ENCODE measurements around the gene NR1D1. TPM values are rescaled to one million over a fixed set of nuclear protein-coding genes. Genes with fewer than 3 reads are reported as not detected.

The NR1D1 gene
- total RNA-seq, 1 donor from 2014 or later: 6.6 TPM

- H3K36me3 Mint-ChIP-seq (ENCODE audit: low read depth): peaks cover 48% of the 10 kb centered on the region
- intact Hi-C loops (cut with micrococcal nuclease): loop anchor here (5.0 to 10.0 kb wide), 2 partner anchors 37 to 144 kb away; partner anchors contain the start of gene THRA
Measured at GRCh38 chr17:40098846-40099618, 1.4 kb downstream of the NR1D1 start.

GRCh38 chr17:40097931-40098845, 2.2 kb downstream of the NR1D1 start:
- intact Hi-C loops (cut with micrococcal nuclease): loop anchor here (2.0 to 10.0 kb wide), 3 partner anchors 36 to 143 kb away; partner anchors contain the start of genes CASC3 and THRA
- Mint-ChIP-seq H3K4me1 (ENCODE audit: low read depth) (peaks cover 65% of the 10 kb centered on the region), H3K27me3 (ENCODE audit: low read depth) (no peaks in the 10 kb centered on the region), H3K36me3 (ENCODE audit: low read depth) (peaks cover 56% of the 10 kb centered on the region), H3K4me3 (ENCODE audit: low read depth) (peak overlapping the region; percentile 87), H3K27ac (peak overlapping the region; percentile 71), H3K9me3 (no peaks in the 10 kb centered on the region)
- DNase-seq (ENCODE audit: low spot score): no peak

More at GRCh38 chr17:40098846-40099618, 1.4 kb downstream of the NR1D1 start:
- DNase-seq (ENCODE audit: low spot score): peak; percentile 95
- peaks cover 70% of the 10 kb centered on the region for H3K4me1 Mint-ChIP-seq (ENCODE audit: low read depth)
- no peaks in the 10 kb centered on the region for H3K9me3 Mint-ChIP-seq
- H3K27me3 Mint-ChIP-seq (ENCODE audit: low read depth): no peaks in the 10 kb centered on the region
- H3K27ac Mint-ChIP-seq: peak overlapping the region; percentile 71
- peak overlapping the region; percentile 87 for H3K4me3 Mint-ChIP-seq (ENCODE audit: low read depth)

DNA sequence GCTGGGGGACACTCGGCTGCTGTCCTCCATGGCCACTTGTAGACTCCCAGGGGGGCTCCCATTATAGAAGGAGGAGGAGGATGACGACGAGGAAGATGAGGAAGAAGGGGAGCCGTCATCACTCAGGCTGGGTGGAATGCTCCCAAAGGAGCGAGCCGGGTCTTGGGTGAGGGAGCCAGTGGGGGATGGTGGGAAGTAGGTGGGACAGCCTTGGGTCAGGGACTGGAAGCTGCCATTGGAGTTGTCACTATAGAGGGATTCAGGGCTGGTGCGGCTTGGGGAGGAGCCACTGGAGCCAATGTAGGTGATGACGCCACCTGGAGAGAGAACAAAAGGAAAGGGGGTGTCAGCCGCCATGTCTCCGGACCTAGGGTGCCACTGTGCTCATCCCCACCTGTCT, 3.3 kb downstream of the NR1D1 start:
- no peak for DNase-seq (ENCODE audit: low spot score)
- Mint-ChIP-seq H3K27me3 (ENCODE audit: low read depth) (no peaks in the 10 kb centered on the region), H3K9me3 (no peaks in the 10 kb centered on the region), H3K36me3 (ENCODE audit: low read depth) (peaks cover 56% of the 10 kb centered on the region), H3K4me3 (ENCODE audit: low read depth) (peak overlapping the region; percentile 76), H3K27ac (peak overlapping the region; percentile 83), H3K4me1 (ENCODE audit: low read depth) (peaks cover 64% of the 10 kb centered on the region)
- intact Hi-C loops (cut with micrococcal nuclease): loop anchor here (2.0 to 10.0 kb wide), 3 partner anchors 35 to 142 kb away; partner anchors contain the start of genes CASC3 and THRA

GRCh38 chr17:40095944-40096791, 4.2 kb downstream of the NR1D1 start:
- H3K9me3 Mint-ChIP-seq: no peaks in the 10 kb centered on the region
- peak overlapping the region; percentile 76 for H3K4me3 Mint-ChIP-seq (ENCODE audit: low read depth)
- H3K27ac Mint-ChIP-seq: peak overlapping the region; percentile 83
- peaks cover 61% of the 10 kb centered on the region for H3K4me1 Mint-ChIP-seq (ENCODE audit: low read depth)
- intact Hi-C loops (cut with micrococcal nuclease): loop anchor here (1.0 to 10.0 kb wide), 5 partner anchors 15 to 141 kb away; partner anchors contain the start of genes CASC3 and THRA
- no peaks in the 10 kb centered on the region for H3K27me3 Mint-ChIP-seq (ENCODE audit: low read depth)
- peak; percentile 89 for DNase-seq (ENCODE audit: low spot score)
- H3K36me3 Mint-ChIP-seq (ENCODE audit: low read depth): peaks cover 56% of the 10 kb centered on the region

DNA sequence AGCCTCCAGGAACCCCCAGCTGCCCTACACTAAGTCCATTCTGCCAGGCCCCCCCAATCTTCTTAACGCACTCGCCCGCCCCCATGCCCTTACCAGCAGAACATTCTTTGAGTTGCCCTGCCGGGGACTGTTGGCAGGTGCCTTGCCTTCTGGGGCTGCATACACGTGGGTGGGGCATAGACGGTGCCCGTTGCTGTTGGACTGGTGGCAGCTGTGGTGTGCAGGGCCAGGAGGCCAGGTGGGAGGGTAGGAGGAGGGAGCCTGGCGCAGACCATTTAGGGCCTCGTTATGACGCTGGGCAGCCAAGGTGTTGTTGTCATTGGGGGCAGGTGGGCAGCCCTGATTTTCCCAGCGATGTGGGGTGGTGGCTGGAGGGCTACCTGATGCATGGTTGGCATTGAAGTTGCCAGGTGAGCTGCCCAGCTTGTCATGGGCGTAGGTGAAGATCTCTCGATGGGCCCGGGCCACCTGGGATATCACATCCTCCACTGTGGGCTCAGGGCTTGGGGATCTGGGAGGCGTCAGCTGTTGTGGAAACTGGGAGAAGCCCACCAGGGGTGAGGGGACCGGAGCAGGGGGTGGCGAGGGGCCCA, 4.9 kb downstream of the NR1D1 start:
- intact Hi-C loops (cut with micrococcal nuclease): loop anchor here (5.0 to 10.0 kb wide), 2 partner anchors 33 to 141 kb away; partner anchors contain the start of gene THRA

GRCh38 chr17:40094874-40095273, 5.5 kb downstream of the NR1D1 start:
- intact Hi-C loops (cut with micrococcal nuclease): loop anchor here (5.0 to 10.0 kb wide), 2 partner anchors 33 to 140 kb away; partner anchors contain the start of gene THRA
- Mint-ChIP-seq H3K4me3 (ENCODE audit: low read depth) (no peak overlapping the region), H3K27ac (no peak overlapping the region), H3K9me3 (no peaks in the 10 kb centered on the region), H3K27me3 (ENCODE audit: low read depth) (no peaks in the 10 kb centered on the region), H3K4me1 (ENCODE audit: low read depth) (peaks cover 49% of the 10 kb centered on the region), H3K36me3 (ENCODE audit: low read depth) (peaks cover 56% of the 10 kb centered on the region)
- DNase-seq (ENCODE audit: low spot score): no peak

More for the DNA sequence above, 4.9 kb downstream of the NR1D1 start:
- no peak for DNase-seq (ENCODE audit: low spot score)
- H3K36me3 Mint-ChIP-seq (ENCODE audit: low read depth): peaks cover 56% of the 10 kb centered on the region
- H3K27ac Mint-ChIP-seq: peak overlapping the region; percentile 83
- no peaks in the 10 kb centered on the region for H3K27me3 Mint-ChIP-seq (ENCODE audit: low read depth)
- H3K9me3 Mint-ChIP-seq: no peaks in the 10 kb centered on the region
- H3K4me1 Mint-ChIP-seq (ENCODE audit: low read depth): peaks cover 54% of the 10 kb centered on the region
- H3K4me3 Mint-ChIP-seq (ENCODE audit: low read depth): peak overlapping the region; percentile 76

DNA sequence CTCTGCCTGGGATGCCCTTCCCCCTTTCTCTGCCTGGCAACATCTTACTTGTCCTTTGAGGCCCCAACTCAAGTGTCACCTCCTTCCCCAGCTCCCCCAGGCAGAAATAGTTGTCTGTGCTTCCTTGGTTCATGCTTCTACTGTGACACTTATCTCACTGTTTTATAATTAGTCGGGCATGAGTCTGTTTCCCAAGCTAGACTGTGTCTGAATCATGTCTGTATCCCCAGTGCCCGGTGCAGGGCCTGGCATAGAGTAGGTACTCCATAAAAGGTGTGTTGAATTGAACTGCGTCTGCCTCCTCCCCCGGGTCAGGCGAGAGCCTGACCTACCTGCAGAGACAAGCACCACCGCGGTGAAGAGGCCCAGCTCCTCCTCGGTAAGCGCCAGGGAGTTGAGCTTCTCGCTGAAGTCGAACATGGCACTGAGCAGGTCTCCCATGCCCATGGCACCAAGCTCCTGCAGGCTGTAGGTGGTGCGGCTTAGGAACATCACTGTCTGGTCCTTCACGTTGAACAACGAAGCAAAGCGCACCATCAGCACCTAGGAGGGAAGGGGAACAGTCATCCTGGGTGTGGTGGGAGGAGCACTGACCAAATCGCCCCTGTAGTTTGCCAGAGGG, 6.7 kb downstream of the NR1D1 start:
- Mint-ChIP-seq H3K4me3 (ENCODE audit: low read depth) (no peak overlapping the region), H3K27ac (no peak overlapping the region), H3K4me1 (ENCODE audit: low read depth) (peaks cover 44% of the 10 kb centered on the region), H3K27me3 (ENCODE audit: low read depth) (no peaks in the 10 kb centered on the region), H3K36me3 (ENCODE audit: low read depth) (peaks cover 54% of the 10 kb centered on the region), H3K9me3 (no peaks in the 10 kb centered on the region)
- intact Hi-C loops (cut with micrococcal nuclease): loop anchor here (10.0 kb wide), 1 partner anchor 139 kb away; no protein-coding TSS in a partner anchor
- no peak for DNase-seq (ENCODE audit: low spot score)

DNA sequence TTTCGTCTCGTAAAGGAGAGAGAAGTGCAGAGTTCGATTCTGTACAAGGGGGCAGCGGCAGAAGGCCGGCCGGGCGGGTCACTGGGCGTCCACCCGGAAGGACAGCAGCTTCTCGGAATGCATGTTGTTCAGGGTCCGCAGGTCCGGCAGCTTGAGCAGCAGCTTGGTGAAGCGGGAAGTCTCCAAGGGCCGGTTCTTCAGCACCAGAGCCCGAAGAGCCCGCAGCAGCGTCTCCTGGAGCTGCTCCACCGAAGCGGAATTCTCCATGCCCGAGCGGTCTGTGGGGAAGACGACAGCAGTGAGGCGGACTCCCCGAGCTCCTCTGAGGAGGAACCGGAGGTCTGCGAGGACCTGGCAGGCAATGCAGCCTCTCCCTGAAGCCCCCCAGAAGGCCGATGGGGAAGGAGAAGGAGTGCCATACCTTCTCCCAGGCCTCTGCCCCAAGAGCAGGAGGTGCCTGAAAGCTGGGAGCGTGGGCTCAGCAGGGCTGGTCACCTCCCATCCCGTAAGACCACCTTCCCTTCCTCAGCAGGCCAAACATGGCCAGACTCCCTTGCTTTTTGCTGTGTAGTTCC, 7.3 kb downstream of the NR1D1 start:
- no peaks in the 10 kb centered on the region for H3K9me3 Mint-ChIP-seq
- no peak for DNase-seq (ENCODE audit: low spot score)
- peaks cover 38% of the 10 kb centered on the region for H3K4me1 Mint-ChIP-seq (ENCODE audit: low read depth)
- H3K27me3 Mint-ChIP-seq (ENCODE audit: low read depth): no peaks in the 10 kb centered on the region
- H3K27ac Mint-ChIP-seq: no peak overlapping the region
- H3K36me3 Mint-ChIP-seq (ENCODE audit: low read depth): peaks cover 48% of the 10 kb centered on the region
- intact Hi-C loops (cut with micrococcal nuclease): loop anchor here (10.0 kb wide), 1 partner anchor 138 kb away; no protein-coding TSS in a partner anchor
- H3K4me3 Mint-ChIP-seq (ENCODE audit: low read depth): no peak overlapping the region

- H3K4me3 Mint-ChIP-seq (ENCODE audit: low read depth): no peak overlapping the region
- H3K27me3 Mint-ChIP-seq (ENCODE audit: low read depth): no peaks in the 10 kb centered on the region
- no peaks in the 10 kb centered on the region for H3K9me3 Mint-ChIP-seq
- peaks cover 33% of the 10 kb centered on the region for H3K4me1 Mint-ChIP-seq (ENCODE audit: low read depth)
- peaks cover 43% of the 10 kb centered on the region for H3K36me3 Mint-ChIP-seq (ENCODE audit: low read depth)
- intact Hi-C loops (cut with micrococcal nuclease): loop anchor here (10.0 kb wide), 1 partner anchor 138 kb away; no protein-coding TSS in a partner anchor
- H3K27ac Mint-ChIP-seq: no peak overlapping the region
- DNase-seq (ENCODE audit: low spot score): no peak
Measured at GRCh38 chr17:40092581-40092980, 7.8 kb downstream of the NR1D1 start.

DNA sequence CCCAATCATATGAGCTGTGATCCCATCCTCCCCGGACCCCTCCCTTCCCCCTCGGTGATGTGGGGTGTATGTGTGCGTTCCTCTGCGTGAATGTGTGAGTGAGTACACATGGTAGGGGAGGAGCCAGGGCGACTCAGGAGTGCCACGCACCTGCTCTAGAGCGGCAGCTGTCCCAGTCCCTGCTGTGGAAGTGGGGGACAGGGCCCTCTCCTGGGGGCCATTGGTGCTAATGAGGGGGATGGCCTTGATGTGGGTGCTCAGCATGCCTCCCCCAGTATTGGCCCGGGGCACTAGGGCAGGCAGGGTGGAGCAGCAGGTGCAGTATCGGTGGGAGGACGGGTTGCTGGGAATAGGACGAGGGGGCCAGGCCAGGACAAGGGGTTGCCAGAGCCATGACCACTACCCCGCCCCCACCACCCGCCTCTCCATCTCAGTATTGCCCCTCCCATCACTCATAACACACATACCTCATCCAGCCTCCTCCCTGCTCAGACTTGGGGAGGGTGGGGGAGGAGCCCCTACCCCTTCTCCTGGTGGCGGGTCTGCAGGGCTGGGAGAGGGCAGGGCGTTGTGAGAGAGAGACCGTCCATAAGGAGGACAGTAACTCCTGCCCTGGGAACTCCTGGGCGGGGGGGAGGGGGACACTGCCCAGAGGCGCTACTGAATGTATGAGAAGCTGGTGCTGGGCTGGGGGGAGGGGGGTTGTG, 8.5 kb downstream of the NR1D1 start:
- H3K27ac Mint-ChIP-seq: no peak overlapping the region
- H3K36me3 Mint-ChIP-seq (ENCODE audit: low read depth): peaks cover 36% of the 10 kb centered on the region
- H3K4me1 Mint-ChIP-seq (ENCODE audit: low read depth): peaks cover 25% of the 10 kb centered on the region
- no peak overlapping the region for H3K4me3 Mint-ChIP-seq (ENCODE audit: low read depth)
- no peak for DNase-seq (ENCODE audit: low spot score)
- intact Hi-C loops (cut with micrococcal nuclease): loop anchor here (10.0 kb wide), 1 partner anchor 137 kb away; no protein-coding TSS in a partner anchor
- no peaks in the 10 kb centered on the region for H3K9me3 Mint-ChIP-seq
- H3K27me3 Mint-ChIP-seq (ENCODE audit: low read depth): no peaks in the 10 kb centered on the region
